ENCODE measurements around the gene SYNPO2.

Gene SYNPO2

DNA sequence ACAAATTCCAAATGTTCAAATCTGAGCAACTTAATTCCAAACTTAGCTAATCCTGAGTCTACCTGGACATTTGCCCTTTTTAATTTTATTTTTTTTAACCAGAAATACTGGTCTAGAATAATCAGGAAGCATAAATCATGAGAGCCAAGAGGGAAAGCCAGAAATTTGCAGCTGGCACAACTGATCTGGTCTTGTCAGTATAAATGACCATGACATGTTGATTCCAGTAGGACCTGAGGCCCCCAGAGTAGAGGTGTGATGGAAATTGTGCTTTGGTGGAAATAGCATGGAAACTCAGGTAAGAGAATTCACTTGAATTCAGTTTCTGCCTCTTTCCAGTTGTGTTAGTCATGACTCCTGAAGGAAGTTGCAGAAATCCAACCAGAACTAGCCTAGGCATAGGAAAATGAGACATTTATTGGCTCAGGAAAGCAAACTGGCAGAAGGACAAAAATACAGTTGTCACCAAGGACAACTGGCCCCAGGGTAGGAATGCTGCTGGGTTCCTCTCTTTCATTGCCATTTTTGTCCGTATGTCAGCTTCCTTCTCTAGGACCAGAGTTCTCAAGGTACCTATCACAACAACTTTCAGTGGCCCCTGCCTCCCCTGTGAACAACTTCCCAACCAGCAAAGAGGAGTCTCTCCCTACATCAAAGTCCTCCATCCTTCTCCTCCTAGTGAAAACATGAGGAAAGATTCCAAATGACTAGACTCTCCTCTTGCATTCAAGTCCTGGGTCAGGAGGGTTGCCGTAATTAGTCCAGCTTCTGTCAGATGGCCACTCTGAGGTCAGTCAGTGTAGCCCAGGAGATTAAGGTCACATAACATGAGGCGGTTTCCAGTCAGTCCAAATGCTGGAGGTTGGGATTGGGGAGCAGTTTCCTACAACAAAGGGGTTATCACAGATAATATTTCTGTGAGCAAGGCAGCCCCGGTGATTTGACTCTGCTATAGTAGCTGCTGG, 217.7 kb downstream of the SYNPO2 start:
- no peak for DNase-seq
- in situ Hi-C loops (cut with MboI; ENCODE audit: low pct_unique_long_range_greater_than_20kb, low sequenced_read_pairs): no loop called here

DNA sequence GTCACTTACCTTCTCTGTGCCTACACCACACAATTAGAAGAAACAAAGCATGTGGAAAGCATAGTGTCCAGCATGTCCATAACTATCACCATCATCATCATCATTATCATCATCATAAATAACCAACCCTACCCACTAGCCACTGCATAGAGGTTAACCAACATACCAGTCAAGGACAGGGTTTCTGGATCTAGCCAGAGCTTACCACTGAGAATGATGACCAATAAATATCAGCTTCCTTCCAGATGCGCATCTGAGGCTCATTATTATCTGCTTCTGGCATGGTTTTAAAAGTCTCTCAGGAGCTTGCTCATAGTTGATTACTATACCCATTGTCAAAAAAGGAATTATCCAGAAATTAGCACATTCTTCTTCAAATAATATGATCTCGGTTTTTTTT, 221.5 kb downstream of the SYNPO2 start:
- in situ Hi-C loops (cut with MboI; ENCODE audit: low pct_unique_long_range_greater_than_20kb, low sequenced_read_pairs): no loop called here
- no peak for DNase-seq
